ENCODE measurements around the gene HDAC11. TPM values are rescaled to one million over a fixed set of nuclear protein-coding genes. Genes with fewer than 3 reads are reported as not detected.
A peak's percentile ranks its signal among the peaks of the same experiment; 100 is the strongest.

HDAC11 gene
- total and polyA plus RNA-seq, 9 of the 15 experiments (the other 6 are each of a cell fraction or from before 2014, with no cell fraction given): 0.60 to 6.0 (median 4.5) TPM

- TF ChIP-seq CBFB (CRISPR knock-in tag; IDR thresholded peaks at IDR 0.05): peak; percentile 97
- TF ChIP-seq MTA3 (IDR thresholded peaks at IDR 0.05; ENCODE audit: borderline replicate concordance): peak; percentile 92; the same call in 1 of the 2 replicates
- TF ChIP-seq GATAD2A (IDR thresholded peaks at IDR 0.05): peak; percentile 89; the same call in 1 of the 2 replicates
- TF ChIP-seq HDAC1 (IDR thresholded peaks at IDR 0.05): peak; percentile 76 to 96; a peak in 3 of 4 replicates
- TF ChIP-seq NR4A1 (CRISPR knock-in tag; IDR thresholded peaks at IDR 0.05): 0 out of 2 replicates have a peak, but pooled peaks have one; percentile 22
- TF ChIP-seq NR4A1 (tag; IDR thresholded peaks at IDR 0.05): peak; percentile 92
- TF ChIP-seq SMAD4 (CRISPR knock-in tag; conservative IDR thresholded peaks at IDR 0.05): peak; percentile 93
- TF ChIP-seq HNRNPLL (IDR thresholded peaks at IDR 0.05; ENCODE audit: low read depth, low read length, poor library complexity, severe bottlenecking): no peak
- no peak for TF ChIP-seq ZNF79 (CRISPR knock-in tag; IDR thresholded peaks at IDR 0.05; ENCODE audit: low read depth)
- TF ChIP-seq ZNF764 (CRISPR knock-in tag; IDR thresholded peaks at IDR 0.05; ENCODE audit: low read depth): no peak
- TF ChIP-seq JUND (IDR thresholded peaks at IDR 0.05; ENCODE audit: borderline replicate concordance, low read depth, low read length): peak; percentile 80
- peak; percentile 75; the same call in 1 of the 3 replicates for TF ChIP-seq JUND (tag; IDR thresholded peaks at IDR 0.05; ENCODE audit: borderline replicate concordance, low read depth, low read length)
- no peak for TF ChIP-seq MYBL2 (IDR thresholded peaks at IDR 0.05; ENCODE audit: low read depth)
- no peak for TF ChIP-seq MYBL2 (CRISPR knock-in tag; IDR thresholded peaks at IDR 0.05; ENCODE audit: borderline replicate concordance)
- TF ChIP-seq, protein P1, sequence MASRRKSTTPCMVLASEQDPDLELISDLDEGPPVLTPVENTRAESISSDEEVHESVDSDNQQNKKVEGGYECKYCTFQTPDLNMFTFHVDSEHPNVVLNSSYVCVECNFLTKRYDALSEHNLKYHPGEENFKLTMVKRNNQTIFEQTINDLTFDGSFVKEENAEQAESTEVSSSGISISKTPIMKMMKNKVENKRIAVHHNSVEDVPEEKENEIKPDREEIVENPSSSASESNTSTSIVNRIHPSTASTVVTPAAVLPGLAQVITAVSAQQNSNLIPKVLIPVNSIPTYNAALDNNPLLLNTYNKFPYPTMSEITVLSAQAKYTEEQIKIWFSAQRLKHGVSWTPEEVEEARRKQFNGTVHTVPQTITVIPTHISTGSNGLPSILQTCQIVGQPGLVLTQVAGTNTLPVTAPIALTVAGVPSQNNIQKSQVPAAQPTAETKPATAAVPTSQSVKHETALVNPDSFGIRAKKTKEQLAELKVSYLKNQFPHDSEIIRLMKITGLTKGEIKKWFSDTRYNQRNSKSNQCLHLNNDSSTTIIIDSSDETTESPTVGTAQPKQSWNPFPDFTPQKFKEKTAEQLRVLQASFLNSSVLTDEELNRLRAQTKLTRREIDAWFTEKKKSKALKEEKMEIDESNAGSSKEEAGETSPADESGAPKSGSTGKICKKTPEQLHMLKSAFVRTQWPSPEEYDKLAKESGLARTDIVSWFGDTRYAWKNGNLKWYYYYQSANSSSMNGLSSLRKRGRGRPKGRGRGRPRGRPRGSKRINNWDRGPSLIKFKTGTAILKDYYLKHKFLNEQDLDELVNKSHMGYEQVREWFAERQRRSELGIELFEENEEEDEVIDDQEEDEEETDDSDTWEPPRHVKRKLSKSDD (conservative IDR thresholded peaks at IDR 0.05; ENCODE audit: low read length): no peak
- TF ChIP-seq FIP1L1 (IDR thresholded peaks at IDR 0.05; ENCODE audit: low read depth, low read length, poor library complexity, severe bottlenecking): no peak
- 0 out of 2 replicates have a peak, but pooled peaks have one; percentile 43 for TF ChIP-seq ZNF644 (tag; IDR thresholded peaks at IDR 0.05; ENCODE audit: low read depth)
Observed at GRCh38 chr3:13484851-13485590, 4.9 kb downstream of the HDAC11 start (continued).

Data from K562 (cell line).